Measurements from ENCODE around the gene RGS16. TPM values are rescaled to one million over a fixed set of nuclear protein-coding genes. Genes with fewer than 3 reads are reported as not detected.

RGS16 gene
- total RNA-seq, 2 experiments from 2014 or later = 20.1 to 29.5 TPM

DNA sequence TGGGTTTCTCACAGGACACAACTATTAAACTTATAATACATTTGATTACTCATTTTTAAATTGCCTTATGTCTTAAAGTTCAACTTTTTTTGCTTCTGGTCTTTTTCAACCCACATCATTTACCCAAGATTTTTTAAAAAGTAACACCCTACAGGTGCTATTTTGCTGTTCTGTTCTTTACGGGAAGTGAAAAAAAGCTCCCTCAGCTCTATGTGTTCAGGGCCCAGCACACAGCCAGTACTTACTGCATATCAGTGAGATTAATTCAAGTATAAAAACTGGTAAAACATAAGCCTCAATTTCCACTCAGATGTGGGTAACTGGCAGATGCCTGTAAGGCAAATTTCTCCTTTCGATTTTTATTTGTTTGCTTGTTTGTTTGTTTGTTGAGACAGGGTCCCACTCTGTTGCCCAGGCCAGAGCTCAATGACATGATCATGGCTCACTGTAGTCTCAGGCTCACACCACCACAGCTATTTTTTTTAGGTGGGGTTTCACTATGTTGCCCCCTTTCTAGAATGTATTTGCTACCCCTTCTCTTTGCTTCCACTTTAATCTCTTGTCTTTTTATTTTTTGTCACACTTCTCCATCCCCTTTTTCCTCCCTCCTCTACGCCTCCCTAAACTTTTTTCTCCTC, 35.4 kb downstream of the RGS16 start:
- peak overlapping the region; percentile 66 for H3K27ac ChIP-seq (ENCODE audit: low read depth, low read length, poor library complexity, severe bottlenecking)
- intact Hi-C loops (cut with micrococcal nuclease; ENCODE audit: unreplicated experiment) = loop anchor here (10.0 kb wide), 1 partner anchor 124 kb away; no protein-coding TSS in a partner anchor
- ChIA-PET POLR2A (interaction anchor here (0.6 to 2.5 kb wide), 13 partner anchors 14 to 481 kb away, joined by 3 to 11 read pairs (median 3); no protein-coding TSS in a partner anchor), CTCF (ENCODE audit: unreplicated experiment) (no interaction called here)
- H3K4me2 ChIP-seq (ENCODE audit: low read length) = peak overlapping the region; percentile 56
- no peak for TF ChIP-seq EZH2phosphoT487 (IDR thresholded peaks at IDR 0.05; ENCODE audit: borderline replicate concordance, low read depth, low read length)
- TF ChIP-seq, protein P1, sequence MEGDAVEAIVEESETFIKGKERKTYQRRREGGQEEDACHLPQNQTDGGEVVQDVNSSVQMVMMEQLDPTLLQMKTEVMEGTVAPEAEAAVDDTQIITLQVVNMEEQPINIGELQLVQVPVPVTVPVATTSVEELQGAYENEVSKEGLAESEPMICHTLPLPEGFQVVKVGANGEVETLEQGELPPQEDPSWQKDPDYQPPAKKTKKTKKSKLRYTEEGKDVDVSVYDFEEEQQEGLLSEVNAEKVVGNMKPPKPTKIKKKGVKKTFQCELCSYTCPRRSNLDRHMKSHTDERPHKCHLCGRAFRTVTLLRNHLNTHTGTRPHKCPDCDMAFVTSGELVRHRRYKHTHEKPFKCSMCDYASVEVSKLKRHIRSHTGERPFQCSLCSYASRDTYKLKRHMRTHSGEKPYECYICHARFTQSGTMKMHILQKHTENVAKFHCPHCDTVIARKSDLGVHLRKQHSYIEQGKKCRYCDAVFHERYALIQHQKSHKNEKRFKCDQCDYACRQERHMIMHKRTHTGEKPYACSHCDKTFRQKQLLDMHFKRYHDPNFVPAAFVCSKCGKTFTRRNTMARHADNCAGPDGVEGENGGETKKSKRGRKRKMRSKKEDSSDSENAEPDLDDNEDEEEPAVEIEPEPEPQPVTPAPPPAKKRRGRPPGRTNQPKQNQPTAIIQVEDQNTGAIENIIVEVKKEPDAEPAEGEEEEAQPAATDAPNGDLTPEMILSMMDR (conservative IDR thresholded peaks at IDR 0.05; ENCODE audit: low read length) = no peak
- no peaks in the 10 kb centered on the region for H4K20me1 ChIP-seq (ENCODE audit: insufficient read depth, low read length)
- peak; percentile 73 for DNase-seq (ENCODE audit: low spot score)
- no peak overlapping the region for H3K4me3 ChIP-seq (ENCODE audit: low read depth, low read length, poor library complexity, severe bottlenecking)
- H3K79me2 ChIP-seq (ENCODE audit: insufficient read depth, low read depth, low read length) = no peaks in the 10 kb centered on the region
- H3K4me1 ChIP-seq (ENCODE audit: insufficient read depth, low read length, poor library complexity, severe bottlenecking) = peaks cover 41% of the 10 kb centered on the region
- peak overlapping the region; percentile 81 for H2AFZ ChIP-seq (ENCODE audit: low read length)
- H3K9me2 ChIP-seq (ENCODE audit: insufficient read depth, low read length) = no peaks in the 10 kb centered on the region
- H3K9me3 ChIP-seq (ENCODE audit: low read length) = peaks cover 13% of the 10 kb centered on the region; the same call in 1 of the 2 replicates
- no TSS peak for BruUV-seq (replicated peaks)
- H3K36me3 ChIP-seq (ENCODE audit: insufficient read depth, low read length) = no peaks in the 10 kb centered on the region; the same call in 1 of the 2 replicates

DNA sequence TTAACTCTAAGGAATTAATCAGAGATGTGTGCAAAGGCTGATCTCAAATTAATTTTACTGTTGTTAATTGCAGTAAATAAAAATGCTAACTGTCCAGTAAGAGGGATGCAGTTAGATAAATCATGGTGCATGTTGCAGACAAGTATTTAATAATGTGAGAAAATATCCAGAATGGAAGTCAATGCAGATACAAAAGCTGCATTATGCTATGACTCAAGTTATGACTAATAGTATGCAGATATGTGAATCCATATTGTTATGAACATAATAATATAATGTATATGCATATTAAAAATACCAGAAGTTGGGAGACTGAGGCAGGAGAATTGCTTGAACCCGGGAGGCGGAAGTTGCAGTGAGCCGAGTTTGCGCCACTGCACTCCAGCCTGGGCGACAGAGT, 36.6 kb downstream of the RGS16 start:
- no TSS peak for BruUV-seq (replicated peaks)
- Histone ChIP-seq H3K79me2 (ENCODE audit: insufficient read depth, low read depth, low read length) (no peaks in the 10 kb centered on the region), H3K27ac (ENCODE audit: low read depth, low read length, poor library complexity, severe bottlenecking) (no peak overlapping the region), H4K20me1 (ENCODE audit: insufficient read depth, low read length) (no peaks in the 10 kb centered on the region), H3K4me2 (ENCODE audit: low read length) (no peak overlapping the region), H3K9me2 (ENCODE audit: insufficient read depth, low read length) (no peaks in the 10 kb centered on the region), H2AFZ (ENCODE audit: low read length) (no peak overlapping the region), H3K4me3 (ENCODE audit: low read depth, low read length, poor library complexity, severe bottlenecking) (no peak overlapping the region), H3K36me3 (ENCODE audit: insufficient read depth, low read length) (no peaks in the 10 kb centered on the region; the same call in 1 of the 2 replicates), H3K9me3 (ENCODE audit: low read length) (peaks cover 13% of the 10 kb centered on the region; the same call in 1 of the 2 replicates), H3K4me1 (ENCODE audit: insufficient read depth, low read length, poor library complexity, severe bottlenecking) (peaks cover 41% of the 10 kb centered on the region)
- ChIA-PET POLR2A (interaction anchor here (0.6 to 1.3 kb wide), 3 partner anchors 10 to 154 kb away, joined by 3 to 4 read pairs (median 3); no protein-coding TSS in a partner anchor), CTCF (ENCODE audit: unreplicated experiment) (no interaction called here)
- intact Hi-C loops (cut with micrococcal nuclease; ENCODE audit: unreplicated experiment) = loop anchor here (10.0 kb wide), 1 partner anchor 123 kb away; no protein-coding TSS in a partner anchor
- no peak for TF ChIP-seq EZH2phosphoT487 (IDR thresholded peaks at IDR 0.05; ENCODE audit: borderline replicate concordance, low read depth, low read length)
- TF ChIP-seq, protein P1 (conservative IDR thresholded peaks at IDR 0.05; ENCODE audit: low read length) = no peak
- DNase-seq (ENCODE audit: low spot score) = no peak

DNA sequence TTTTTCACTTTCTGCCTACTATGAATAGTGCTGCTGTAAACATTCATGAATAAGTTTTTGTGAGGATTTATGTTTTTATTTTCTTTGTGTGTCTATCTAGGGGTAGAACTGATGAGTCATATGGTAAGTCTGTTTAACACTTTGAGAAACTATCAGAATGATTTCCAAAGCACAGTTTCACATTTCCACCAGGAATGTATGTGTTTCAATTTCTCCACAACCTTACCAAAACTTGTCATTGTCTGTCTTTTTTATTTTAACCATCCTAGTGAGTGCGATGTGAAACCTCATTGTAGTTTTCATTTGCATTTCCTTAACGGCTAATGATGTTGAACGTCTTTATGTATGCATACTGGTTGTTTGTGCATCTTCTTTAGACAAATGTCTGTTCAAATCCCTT, 38.7 kb downstream of the RGS16 start:
- no peak for DNase-seq (ENCODE audit: low spot score)
- H3K4me2 ChIP-seq (ENCODE audit: low read length) = no peak overlapping the region
- peak overlapping the region; percentile 27; the same call in 1 of the 2 replicates for H2AFZ ChIP-seq (ENCODE audit: low read length)
- no peaks in the 10 kb centered on the region for H4K20me1 ChIP-seq (ENCODE audit: insufficient read depth, low read length)
- peaks cover 36% of the 10 kb centered on the region for H3K4me1 ChIP-seq (ENCODE audit: insufficient read depth, low read length, poor library complexity, severe bottlenecking)
- ChIA-PET POLR2A (interaction anchor here (0.8 to 1.6 kb wide), 3 partner anchors 9 to 116 kb away, joined by 3 to 5 read pairs (median 5); no protein-coding TSS in a partner anchor), CTCF (ENCODE audit: unreplicated experiment) (no interaction called here)
- H3K9me2 ChIP-seq (ENCODE audit: insufficient read depth, low read length) = no peaks in the 10 kb centered on the region
- no peaks in the 10 kb centered on the region; the same call in 1 of the 2 replicates for H3K36me3 ChIP-seq (ENCODE audit: insufficient read depth, low read length)
- no TSS peak for BruUV-seq (replicated peaks)
- no peak overlapping the region for H3K27ac ChIP-seq (ENCODE audit: low read depth, low read length, poor library complexity, severe bottlenecking)
- no peaks in the 10 kb centered on the region for H3K79me2 ChIP-seq (ENCODE audit: insufficient read depth, low read depth, low read length)
- intact Hi-C loops (cut with micrococcal nuclease; ENCODE audit: unreplicated experiment) = loop anchor here (10.0 kb wide), 1 partner anchor 121 kb away; no protein-coding TSS in a partner anchor
- no peak overlapping the region for H3K4me3 ChIP-seq (ENCODE audit: low read depth, low read length, poor library complexity, severe bottlenecking)
- peaks cover 13% of the 10 kb centered on the region; the same call in 1 of the 2 replicates for H3K9me3 ChIP-seq (ENCODE audit: low read length)
- TF ChIP-seq, protein P1 (conservative IDR thresholded peaks at IDR 0.05; ENCODE audit: low read length) = no peak
- no peak for TF ChIP-seq EZH2phosphoT487 (IDR thresholded peaks at IDR 0.05; ENCODE audit: borderline replicate concordance, low read depth, low read length)

All from OCI-LY7 (cell line).